B cell (primary cell): Measurements from ENCODE around the gene LYZL6.

Source experiments
- CTCF ChIP-seq: fragments of 200-600 bp; IDR thresholded peaks from one replicate; pipeline ENCODE4 v1.8.0; 2022; ENCODE audit warnings: antibody characterized with exemption, mild to moderate bottlenecking
- EZH2 ChIP-seq: IDR thresholded peaks from 2 replicates; pipeline ENCODE4 v1.6.1; 2012; ENCODE audit warnings: borderline replicate concordance, low read depth, mild to moderate bottlenecking, moderate library complexity, low read length; ENCODE audit not compliant: insufficient read depth, poor library complexity, severe bottlenecking

GRCh38 chr17:35901631-35902175, 41.8 kb downstream of the LYZL6 start:
- no peak for TF ChIP-seq CTCF
- TF ChIP-seq EZH2, result no peak
